ENCODE results near the gene EMSY. TPM values are rescaled to one million over a fixed set of nuclear protein-coding genes. Genes with fewer than 3 reads are reported as not detected.
A peak's percentile ranks its signal among the peaks of the same experiment; 100 is the strongest.

EMSY gene
- total RNA-seq, 3 donors from 2014 or later: 23.2 to 31.0 (median 25.0) TPM

GRCh38 chr11:76596652-76597051, 151.8 kb downstream of the EMSY start:
- H3K4me1 ChIP-seq (ENCODE audit: low read depth): peaks cover 8% of the 10 kb centered on the region
- no peaks in the 10 kb centered on the region for H3K36me3 ChIP-seq (ENCODE audit: low read depth)
- no peak for TF ChIP-seq CTCF (IDR thresholded peaks at IDR 0.05)
- H3K9me3 ChIP-seq: no peaks in the 10 kb centered on the region
- ATAC-seq: no peak
- H3K4me3 ChIP-seq: no peak overlapping the region
- intact Hi-C loops (cut with DNase I, micrococcal nuclease): no loop called here
- DNase-seq: no peak

- DNase-seq: no peak
These were observed 153.0 kb downstream of the EMSY start for GRCh38 chr11:76597533-76598425.

GRCh38 chr11:76598426-76598839, 153.6 kb downstream of the EMSY start:
- H3K9me3 ChIP-seq: no peaks in the 10 kb centered on the region
- no peak overlapping the region for H3K4me3 ChIP-seq
- ATAC-seq (no peak), DNase-seq (peak in 1 of 3 donors; percentile 49)
- H3K4me1 ChIP-seq (ENCODE audit: low read depth): peaks cover 16% of the 10 kb centered on the region
- no peak for TF ChIP-seq CTCF (IDR thresholded peaks at IDR 0.05)
- intact Hi-C loops (cut with DNase I, micrococcal nuclease): no loop called here
- no peaks in the 10 kb centered on the region for H3K36me3 ChIP-seq (ENCODE audit: low read depth)

More at GRCh38 chr11:76597533-76598425, 153.0 kb downstream of the EMSY start:
- ATAC-seq: no peak
- TF ChIP-seq CTCF (IDR thresholded peaks at IDR 0.05): no peak
- H3K4me3 ChIP-seq: no peak overlapping the region
- H3K36me3 ChIP-seq (ENCODE audit: low read depth): no peaks in the 10 kb centered on the region
- no peaks in the 10 kb centered on the region for H3K9me3 ChIP-seq
- intact Hi-C loops (cut with DNase I, micrococcal nuclease): no loop called here
- H3K4me1 ChIP-seq (ENCODE audit: low read depth): peaks cover 10% of the 10 kb centered on the region

GRCh38 chr11:76599041-76600013, 154.5 kb downstream of the EMSY start:
- intact Hi-C loops (cut with DNase I, micrococcal nuclease): no loop called here
- TF ChIP-seq CTCF (IDR thresholded peaks at IDR 0.05): no peak
- no peak for ATAC-seq

GRCh38 chr11:76600124-76600655, 155.4 kb downstream of the EMSY start:
- intact Hi-C loops (cut with DNase I, micrococcal nuclease): no loop called here
- no peaks in the 10 kb centered on the region for H3K9me3 ChIP-seq
- no peak for ATAC-seq
- H3K4me1 ChIP-seq (ENCODE audit: low read depth): peaks cover 25% of the 10 kb centered on the region
- TF ChIP-seq CTCF (IDR thresholded peaks at IDR 0.05): no peak
- no peak for DNase-seq
- H3K36me3 ChIP-seq (ENCODE audit: low read depth): no peaks in the 10 kb centered on the region
- no peak overlapping the region for H3K4me3 ChIP-seq

More at GRCh38 chr11:76599041-76600013, 154.5 kb downstream of the EMSY start:
- no peaks in the 10 kb centered on the region for H3K9me3 ChIP-seq
- no peaks in the 10 kb centered on the region for H3K36me3 ChIP-seq (ENCODE audit: low read depth)
- no peak overlapping the region for H3K4me3 ChIP-seq
- H3K4me1 ChIP-seq (ENCODE audit: low read depth): peaks cover 18% of the 10 kb centered on the region
- peak in 1 of 3 donors; percentile 51 for DNase-seq

Measured in mucosa of descending colon (tissue), 3 donors.